Testis (tissue), 3 donors: ENCODE data around the gene CCNY. TPM values are rescaled to one million over a fixed set of nuclear protein-coding genes. Genes with fewer than 3 reads are reported as not detected.

Experiments
- DNase-seq: peaks from one replicate; pipeline ENCODE4 v3.0.0-alpha.2; 2019
- H3K27ac ChIP-seq, 2 donors: fragments of 200-600 bp; sonication (generic); one replicate each; pipeline ENCODE4 v1.5.1; 2019
- H3K27me3 ChIP-seq: fragments of 200-600 bp; sonication (generic); one replicate; pipeline ENCODE4 v1.5.1; 2019
- H3K36me3 ChIP-seq: fragments of 200-600 bp; sonication (generic); one replicate; pipeline ENCODE4 v1.5.1; 2017; ENCODE audit warnings: low read depth; ENCODE audit errors: missing control alignments
- H3K4me1 ChIP-seq: fragments of 200-600 bp; sonication (generic); one replicate; pipeline ENCODE4 v1.5.1; 2019
- H3K4me3 ChIP-seq, 2 donors: fragments of 200-600 bp; sonication (generic); one replicate each; pipeline ENCODE4 v1.5.1; 2017 to 2019
- H3K9me3 ChIP-seq: fragments of 200-600 bp; sonication (generic); one replicate; pipeline ENCODE4 v1.5.1; 2017
- POLR2A ChIP-seq: fragments of 450-650 bp; IDR thresholded peaks from one replicate; pipeline ENCODE4 v1.6.1; 2017; ENCODE audit warnings: antibody characterized with exemption, mild to moderate bottlenecking, moderate library complexity
- WGBS, 2 donors: methylation state at CpG; one replicate each; pipeline ENCODE4 v1.1.5; 2018; 5-methylcytosine and 5-hydroxymethylcytosine counted together
- intact Hi-C: fragments of 100-400 bp; cut with DNase I; formaldehyde crosslinking; loops from one replicate; pipeline ENCODE4 v1.15.1; 2023; ENCODE audit warnings: low total_unique reads
- polyA plus RNA-seq: library from polyadenylated mRNA; stranded (reverse); fragments of 350-450 nt; fragmentation: Illumina TruSeq; extraction: RNeasy Lipid Tissue Mini Kit (QIAGEN cat#74804); gene quantifications from one replicate; pipeline ENCODE4 v1.2.3, GENCODE V29; 2014; ENCODE audit warnings: low read depth, low replicate concordance; ENCODE audit not compliant: insufficient read depth
- total RNA-seq, 2 donors: library from RNA; depleted of rRNA; stranded (reverse); fragments of >200 nt; gene quantifications; one replicate each; pipeline ENCODE4 v1.2.3, GENCODE V29; 2016
- TF ChIP-seq, protein P1 (sequence below), 3 experiments: fragments of 450-650 bp in 2 of 3; fragments of 200-600 bp in 1 of 3; sonication (generic) in 1 of 3; IDR thresholded peaks; one replicate each; pipeline ENCODE4 v1.5.1; 2016 to 2019; ENCODE audit warnings: antibody characterized with exemption in 3 of 3, mild to moderate bottlenecking in 2 of 3, moderate library complexity in 1 of 3

CCNY gene
- total and polyA plus RNA-seq, 3 donors from 2014 or later = 103 to 380 (median 132) TPM

DNA sequence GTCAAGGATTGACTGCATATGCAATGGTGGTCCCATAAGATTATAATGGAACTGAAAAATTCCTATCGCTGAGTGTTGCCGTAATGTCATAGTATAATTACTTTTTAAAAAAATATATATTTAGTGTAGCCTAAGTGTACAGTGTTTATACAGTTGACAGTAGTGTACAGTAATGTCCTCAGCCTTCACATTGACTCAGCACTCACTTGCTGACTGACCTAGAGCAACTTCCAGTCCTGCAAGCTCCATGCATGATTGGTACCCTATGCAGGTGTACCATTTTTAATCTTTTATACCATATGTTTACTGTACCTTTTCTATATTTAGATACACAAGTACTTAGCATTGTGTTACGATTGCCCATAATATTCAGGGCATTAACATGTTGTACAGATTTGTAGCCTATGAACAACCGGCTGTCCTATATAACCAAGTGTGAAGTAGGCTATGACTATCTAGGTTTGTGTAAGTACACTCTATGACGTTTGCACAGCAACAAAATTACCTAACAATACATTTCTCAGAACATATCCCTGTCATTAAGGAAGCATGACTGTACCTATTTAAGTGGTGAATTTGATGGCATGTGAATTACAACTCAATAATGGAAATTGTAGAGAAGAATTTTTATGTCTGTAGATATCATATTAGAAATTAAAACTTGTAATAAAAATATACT, 40.9 kb downstream of the CCNY start:
- H3K9me3 ChIP-seq = no peaks in the 10 kb centered on the region
- 87 to 89% methylated on average over 5 of the region's 5 CpGs for WGBS, 2 donors
- TF ChIP-seq, protein P1, sequence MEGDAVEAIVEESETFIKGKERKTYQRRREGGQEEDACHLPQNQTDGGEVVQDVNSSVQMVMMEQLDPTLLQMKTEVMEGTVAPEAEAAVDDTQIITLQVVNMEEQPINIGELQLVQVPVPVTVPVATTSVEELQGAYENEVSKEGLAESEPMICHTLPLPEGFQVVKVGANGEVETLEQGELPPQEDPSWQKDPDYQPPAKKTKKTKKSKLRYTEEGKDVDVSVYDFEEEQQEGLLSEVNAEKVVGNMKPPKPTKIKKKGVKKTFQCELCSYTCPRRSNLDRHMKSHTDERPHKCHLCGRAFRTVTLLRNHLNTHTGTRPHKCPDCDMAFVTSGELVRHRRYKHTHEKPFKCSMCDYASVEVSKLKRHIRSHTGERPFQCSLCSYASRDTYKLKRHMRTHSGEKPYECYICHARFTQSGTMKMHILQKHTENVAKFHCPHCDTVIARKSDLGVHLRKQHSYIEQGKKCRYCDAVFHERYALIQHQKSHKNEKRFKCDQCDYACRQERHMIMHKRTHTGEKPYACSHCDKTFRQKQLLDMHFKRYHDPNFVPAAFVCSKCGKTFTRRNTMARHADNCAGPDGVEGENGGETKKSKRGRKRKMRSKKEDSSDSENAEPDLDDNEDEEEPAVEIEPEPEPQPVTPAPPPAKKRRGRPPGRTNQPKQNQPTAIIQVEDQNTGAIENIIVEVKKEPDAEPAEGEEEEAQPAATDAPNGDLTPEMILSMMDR (IDR thresholded peaks at IDR 0.05) = no peak
- no peak for TF ChIP-seq POLR2A
- no peak for DNase-seq
- H3K4me1 ChIP-seq = peaks cover 10% of the 10 kb centered on the region
- H3K4me3 ChIP-seq = no peak overlapping the region
- intact Hi-C loops = no loop called here
- no peaks in the 10 kb centered on the region for H3K27me3 ChIP-seq
- H3K27ac ChIP-seq = no peak overlapping the region
- H3K36me3 ChIP-seq = no peaks in the 10 kb centered on the region

DNA sequence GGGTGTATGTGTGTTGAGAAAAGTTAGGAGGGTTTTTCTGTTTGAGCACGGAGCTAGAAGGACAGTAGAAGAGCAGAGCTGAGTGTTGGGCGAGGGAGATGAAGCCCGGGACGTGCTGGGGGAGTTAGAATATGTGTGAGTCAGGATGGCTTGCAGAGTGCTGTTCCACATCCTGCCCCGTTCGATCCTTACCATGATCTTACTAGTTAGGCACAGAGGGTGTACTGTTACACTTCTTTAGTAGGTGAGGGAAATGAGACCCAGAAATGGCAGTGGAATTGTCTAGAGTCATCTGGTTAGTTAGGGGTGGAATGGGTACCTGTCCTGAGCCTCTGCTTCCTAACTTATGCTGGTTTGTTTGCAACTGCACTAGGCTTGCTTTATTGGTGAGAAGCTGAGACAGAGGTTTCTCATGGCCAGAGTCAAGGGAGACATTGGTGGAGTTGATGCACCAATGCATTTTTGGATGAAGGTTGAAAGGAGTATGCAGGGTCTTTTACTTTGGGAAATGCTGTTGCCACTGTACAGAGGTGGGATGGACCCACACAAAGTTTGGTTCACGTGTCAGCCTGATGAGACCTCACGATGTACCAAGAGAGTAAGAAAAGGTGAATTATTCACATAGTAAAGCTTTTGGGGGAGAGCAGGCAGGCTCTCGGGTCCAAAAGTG, 42.4 kb downstream of the CCNY start:
- peak overlapping the region in 1 of 2 donors; percentile 51 for H3K27ac ChIP-seq
- no peaks in the 10 kb centered on the region for H3K36me3 ChIP-seq
- TF ChIP-seq, protein P1 (IDR thresholded peaks at IDR 0.05) = no peak
- no peak for TF ChIP-seq POLR2A
- peaks cover 10% of the 10 kb centered on the region for H3K4me1 ChIP-seq
- H3K9me3 ChIP-seq = no peaks in the 10 kb centered on the region
- no peak overlapping the region for H3K4me3 ChIP-seq
- no peak for DNase-seq
- WGBS, 2 donors = 78 to 89% methylated on average over 9 of the region's 9 CpGs
- H3K27me3 ChIP-seq = no peaks in the 10 kb centered on the region
- intact Hi-C loops = no loop called here

DNA sequence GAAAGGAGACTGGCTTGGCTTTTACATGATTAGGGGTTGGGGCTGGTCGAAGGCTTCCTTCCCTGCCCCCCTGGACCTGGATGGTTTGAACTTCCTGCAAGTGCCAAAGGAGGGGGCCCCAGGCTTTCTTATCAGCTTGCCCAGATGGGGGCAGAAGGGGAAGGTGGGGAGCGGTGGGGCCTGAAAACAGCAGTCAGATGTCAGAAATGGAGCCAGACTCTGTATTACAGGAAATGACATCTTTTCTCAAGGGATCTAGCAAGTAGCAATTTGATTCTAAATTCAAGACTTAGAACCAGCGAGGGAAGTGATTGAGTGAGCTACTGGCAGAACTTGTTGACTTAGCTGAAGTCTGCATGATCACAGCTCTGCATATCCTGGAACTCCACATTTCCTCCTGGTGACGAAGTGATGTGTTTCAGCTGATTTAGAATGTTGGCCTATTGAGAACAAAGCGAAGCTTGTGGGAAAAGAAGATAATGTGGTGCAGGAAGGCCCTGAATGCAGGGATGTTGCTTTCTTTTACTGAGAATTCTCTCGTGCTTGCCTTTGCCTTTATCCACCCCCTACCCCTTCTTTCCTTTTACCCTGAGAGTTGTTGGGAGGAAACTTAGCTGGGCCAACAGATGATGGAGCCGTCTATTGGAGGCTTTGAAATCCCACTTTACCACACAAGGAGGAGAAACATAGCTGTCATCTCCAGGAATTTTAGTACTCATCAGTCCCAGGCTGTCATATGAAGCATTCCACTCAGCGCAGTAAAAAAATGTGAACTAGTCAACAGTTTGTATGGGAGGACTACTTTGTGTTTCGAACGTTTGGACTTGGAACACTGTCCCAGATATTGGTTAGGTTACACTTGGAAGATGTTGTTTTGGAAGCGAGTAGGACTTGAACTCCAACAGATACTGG, 43.2 kb downstream of the CCNY start:
- peak overlapping the region in 1 of 2 donors; percentile 51 for H3K27ac ChIP-seq
- WGBS, 2 donors = 44 to 57% methylated on average over 11 of the region's 11 CpGs
- H3K36me3 ChIP-seq = no peaks in the 10 kb centered on the region
- TF ChIP-seq, protein P1 (IDR thresholded peaks at IDR 0.05) = no peak
- no peak for TF ChIP-seq POLR2A
- H3K4me1 ChIP-seq = peaks cover 10% of the 10 kb centered on the region
- no peaks in the 10 kb centered on the region for H3K9me3 ChIP-seq
- intact Hi-C loops = no loop called here
- H3K4me3 ChIP-seq = no peak overlapping the region
- peak; percentile 20 for DNase-seq
- no peaks in the 10 kb centered on the region for H3K27me3 ChIP-seq

DNA sequence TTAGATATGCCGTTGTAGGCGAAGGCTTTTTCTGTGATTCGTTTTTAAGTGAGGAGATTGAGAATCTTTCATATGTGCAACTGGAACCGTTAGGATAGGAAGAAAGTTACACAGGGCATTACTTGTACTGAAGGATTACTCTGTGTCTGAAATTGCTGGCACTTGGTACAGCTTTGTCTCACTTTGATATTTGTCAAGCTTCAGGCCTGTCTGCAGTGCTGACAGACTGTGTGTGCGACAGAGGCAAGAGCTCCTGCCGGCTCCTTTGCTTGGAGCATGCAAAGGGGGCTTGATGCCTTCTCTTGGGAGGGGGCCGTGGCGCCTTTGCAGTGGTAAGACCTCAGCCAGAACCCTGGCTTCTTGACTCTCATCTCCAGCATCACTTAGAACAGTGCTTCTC, 45.8 kb downstream of the CCNY start:
- intact Hi-C loops = no loop called here
- Histone ChIP-seq H3K4me3 (no peak overlapping the region), H3K27me3 (no peaks in the 10 kb centered on the region), H3K9me3 (no peaks in the 10 kb centered on the region), H3K36me3 (no peaks in the 10 kb centered on the region), H3K4me1 (peaks cover 14% of the 10 kb centered on the region), H3K27ac (no peak overlapping the region)
- TF ChIP-seq POLR2A = no peak
- TF ChIP-seq, protein P1 (IDR thresholded peaks at IDR 0.05) = no peak
- DNase-seq = no peak
- 86 to 92% methylated on average over 8 of the region's 8 CpGs for WGBS, 2 donors
